ENCODE measurements around the gene BRINP1.
"Not testable (repeated sequence)": the region's sequence is repeated elsewhere in the genome, so short reads cannot be mapped to it uniquely, and the experiment has no call there.

Gene BRINP1

DNA sequence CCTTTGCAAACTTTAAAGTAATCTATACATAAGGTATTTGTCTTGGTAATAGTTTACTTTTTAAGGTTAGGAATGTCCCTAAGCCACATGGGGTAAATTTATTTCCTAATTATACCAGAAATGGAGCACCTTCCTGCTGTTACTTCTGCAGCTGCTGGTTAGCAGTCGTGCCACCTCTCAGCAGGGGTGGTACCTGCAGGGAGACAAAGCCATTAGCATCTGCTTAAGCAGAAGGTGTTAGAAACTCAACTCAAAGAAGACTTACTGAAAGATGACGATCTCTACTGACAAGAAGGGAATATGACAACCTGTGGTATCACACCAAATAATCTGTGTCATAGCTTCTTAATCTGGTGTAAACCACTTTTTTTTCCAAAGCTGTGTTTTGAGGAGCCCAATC lies 173.7 kb downstream of the BRINP1 start:
- no peak for DNase-seq

DNA sequence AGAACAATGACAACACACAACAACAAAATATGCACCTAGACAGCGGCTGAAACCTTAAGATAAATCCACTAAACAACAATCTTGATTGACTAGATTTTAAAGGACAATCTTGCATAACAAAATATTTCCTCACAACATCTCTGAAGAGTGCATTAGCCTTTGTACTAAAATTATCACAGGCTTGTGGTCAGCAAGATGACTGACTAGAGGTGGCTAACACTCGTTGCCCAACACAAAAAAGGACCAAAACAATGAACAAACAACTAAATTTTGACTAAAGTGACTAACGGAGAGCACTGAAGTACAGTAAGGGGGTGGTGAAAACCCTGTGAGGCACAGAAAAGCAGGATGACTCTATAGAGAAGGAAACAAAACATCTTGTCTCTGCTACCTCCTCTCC lies 183.9 kb downstream of the BRINP1 start:
- no peak for DNase-seq

DNA sequence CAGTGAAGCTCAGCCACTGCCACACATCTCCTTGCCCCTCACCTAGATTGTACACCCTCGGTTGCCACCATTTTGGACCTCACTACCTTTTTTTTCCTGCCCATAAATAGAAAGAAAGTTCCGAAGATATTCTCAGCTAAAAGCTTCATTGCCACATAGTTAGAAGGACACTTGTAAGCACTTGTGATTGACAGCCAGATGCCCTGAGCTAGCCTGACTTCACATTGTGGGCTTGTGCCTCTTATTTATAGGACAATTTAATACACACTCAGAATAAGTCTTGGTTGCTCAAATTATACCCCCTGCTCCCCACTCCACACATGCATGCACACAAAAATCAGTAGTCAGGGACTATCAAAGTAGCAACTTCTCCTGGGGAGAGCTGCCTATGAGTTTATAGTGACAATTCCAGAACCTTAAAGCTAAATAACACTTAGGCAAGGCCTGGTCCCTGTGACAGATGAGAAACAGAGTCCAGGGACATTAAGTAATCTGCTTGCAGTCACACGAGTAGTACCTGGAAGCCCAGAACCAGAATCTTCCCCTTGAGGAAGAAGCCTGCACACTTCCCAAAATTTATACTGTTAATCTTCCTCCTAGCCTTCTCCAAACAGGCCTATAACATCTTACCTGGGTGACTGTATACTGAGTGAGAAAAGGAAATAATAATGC lies 184.8 kb downstream of the BRINP1 start:
- no peak for DNase-seq

DNA sequence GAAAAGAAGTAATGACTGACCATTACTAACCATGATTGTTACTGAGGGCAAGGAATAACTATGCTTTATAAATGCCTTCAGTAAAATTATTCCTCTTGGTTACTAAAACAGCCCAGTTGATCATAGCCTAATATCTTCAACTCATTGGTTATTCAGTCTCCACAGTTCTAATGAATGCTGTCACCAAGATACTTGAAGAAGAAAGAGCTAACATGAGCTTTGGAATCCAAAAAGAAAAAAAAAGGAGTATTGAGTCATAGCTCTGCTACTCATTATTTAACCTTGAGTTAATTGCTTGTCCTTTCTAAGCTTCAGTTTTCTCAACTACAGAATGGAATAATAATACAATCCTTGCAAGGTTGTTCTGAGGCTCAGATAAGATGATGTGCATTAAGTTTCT lies 187.7 kb downstream of the BRINP1 start:
- DNase-seq, result no peak

DNA sequence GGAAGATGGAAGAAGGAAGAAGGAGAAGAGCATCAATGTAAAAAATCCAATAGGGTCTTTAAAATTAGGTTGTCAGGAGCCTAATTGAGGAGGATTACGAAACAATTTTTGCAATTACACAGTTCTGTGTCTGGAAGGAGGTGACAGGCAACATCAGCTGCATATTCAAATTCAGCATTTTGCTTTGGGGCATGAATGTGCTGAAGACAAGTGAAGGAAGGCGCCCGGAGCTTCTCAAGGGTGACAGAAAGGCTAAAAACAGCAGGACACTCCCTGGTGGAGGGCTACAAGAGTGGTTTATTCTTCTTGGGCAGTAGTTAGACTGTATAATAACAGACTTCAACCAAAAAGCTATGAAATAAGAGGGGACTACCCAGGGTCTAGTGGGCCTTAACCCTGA lies 188.3 kb downstream of the BRINP1 start:
- no peak for DNase-seq

DNA sequence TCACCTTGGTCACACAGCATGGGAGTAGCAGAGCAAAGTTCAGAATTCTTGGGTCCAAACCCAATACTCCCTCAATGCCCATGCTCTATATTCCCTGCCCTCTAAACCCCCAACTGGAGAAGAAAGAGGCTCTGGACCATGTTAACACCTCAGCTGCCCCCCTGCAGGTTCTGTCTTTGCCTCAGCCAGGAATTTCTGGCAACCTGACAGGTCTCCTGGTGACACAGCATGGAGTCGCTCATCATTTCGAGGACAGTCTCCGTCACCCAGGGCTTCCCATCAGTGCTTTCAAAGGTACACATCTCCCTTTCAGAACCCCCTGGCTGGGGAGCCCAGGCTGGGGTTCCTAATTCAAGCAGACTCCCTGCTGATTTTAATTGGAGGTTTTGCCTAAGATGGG lies 189.5 kb downstream of the BRINP1 start:
- DNase-seq, result no peak

DNA sequence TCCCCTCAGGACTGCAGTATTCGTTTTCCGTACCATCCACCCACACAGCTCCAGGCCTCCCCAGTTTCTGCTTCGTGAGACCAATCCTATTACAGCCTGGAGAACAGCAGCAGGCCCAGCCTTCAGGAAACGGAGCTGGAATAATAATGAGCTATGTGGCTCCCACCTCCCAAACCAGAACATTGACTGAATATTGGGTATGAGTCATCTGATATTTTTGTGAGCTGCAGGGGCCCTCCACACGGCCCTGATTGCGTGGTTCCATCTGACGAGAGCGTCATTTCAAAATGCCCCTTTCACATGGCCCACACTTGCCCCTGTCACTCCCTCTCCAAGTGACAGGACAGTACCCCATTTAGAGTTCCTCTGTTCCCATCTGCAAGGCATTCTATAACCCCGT lies 192.0 kb downstream of the BRINP1 start:
- DNase-seq, result no peak

DNA sequence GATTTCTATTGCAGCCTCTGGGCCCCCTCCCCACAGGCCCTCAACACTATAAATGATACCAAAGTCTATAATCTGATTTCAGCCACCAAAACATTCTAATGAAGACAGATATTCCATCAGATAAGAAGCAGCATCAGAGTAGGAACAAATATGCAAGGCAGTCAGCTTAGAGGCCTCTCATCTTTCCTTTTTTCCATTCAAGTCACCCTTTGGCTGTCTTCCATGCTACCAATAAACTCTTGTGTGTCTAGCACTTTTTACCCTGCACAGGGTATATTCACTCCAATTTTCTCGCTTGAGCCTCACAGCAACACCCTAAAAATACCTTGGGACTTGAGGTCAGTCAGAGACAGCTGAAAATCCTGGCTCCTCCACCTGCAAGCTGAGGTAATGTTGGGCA lies 193.7 kb downstream of the BRINP1 start:
- DNase-seq, result no peak

DNA sequence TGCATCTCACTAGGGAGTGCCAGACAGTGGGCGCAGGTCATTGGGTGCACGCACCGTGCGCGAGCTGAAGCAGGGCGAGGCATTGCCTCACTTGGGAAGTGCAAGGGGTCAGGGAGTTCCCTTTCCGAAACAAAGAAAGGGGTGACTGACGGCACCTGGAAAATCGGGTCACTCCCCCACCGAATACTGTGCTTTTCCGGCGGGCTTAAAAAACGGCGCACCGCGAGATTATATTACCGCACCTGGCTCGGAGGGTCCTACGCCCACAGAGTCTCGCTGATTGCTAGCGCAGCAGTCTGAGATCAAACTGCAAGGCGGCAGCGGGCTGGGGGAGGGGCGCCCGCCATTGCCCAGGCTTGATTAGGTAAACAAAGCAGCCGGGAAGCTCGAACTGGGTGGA lies 200.0 kb downstream of the BRINP1 start:
- DNase-seq, result not testable (repeated sequence)

DNA sequence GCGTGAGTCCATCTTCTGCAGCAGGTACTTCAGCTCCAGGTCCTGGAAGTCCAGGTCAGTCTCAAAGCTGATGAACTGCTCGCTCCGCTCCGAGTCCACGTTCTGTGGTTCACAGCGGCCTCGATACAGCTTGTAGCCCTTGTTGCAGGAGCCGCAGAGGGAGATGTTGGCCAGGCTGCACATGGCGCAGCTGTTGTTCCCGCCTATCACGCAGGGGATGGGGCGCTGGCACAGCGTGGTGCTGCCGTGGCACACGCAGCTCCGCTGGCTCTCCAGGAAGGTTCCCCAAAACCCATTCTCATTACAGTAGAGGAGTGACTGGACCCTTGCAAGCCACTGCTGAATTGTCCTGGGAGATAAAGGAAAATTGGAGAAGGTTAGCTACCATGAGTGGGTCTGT lies 201.4 kb downstream of the BRINP1 start:
- no peak for DNase-seq

DNA sequence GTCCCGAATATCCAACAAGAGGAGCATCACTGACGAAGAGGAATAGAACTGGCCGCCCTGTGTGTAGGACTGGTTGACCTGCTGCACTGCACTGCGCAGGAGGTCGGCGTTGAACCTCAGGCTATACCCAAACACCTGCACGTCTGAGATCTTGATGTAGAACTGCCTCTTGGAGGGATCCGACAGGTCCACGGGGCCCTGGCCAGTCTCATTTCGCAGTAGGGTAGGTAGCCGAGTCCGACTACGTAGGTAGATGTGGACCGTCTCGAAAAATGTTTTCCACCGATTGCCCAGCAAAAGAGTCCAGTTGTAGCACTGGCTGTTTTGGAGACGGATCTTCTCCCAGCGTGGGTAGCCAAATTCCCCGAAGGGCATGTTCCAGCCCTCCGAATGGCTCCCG lies 202.0 kb downstream of the BRINP1 start:
- DNase-seq, result no peak

DNA sequence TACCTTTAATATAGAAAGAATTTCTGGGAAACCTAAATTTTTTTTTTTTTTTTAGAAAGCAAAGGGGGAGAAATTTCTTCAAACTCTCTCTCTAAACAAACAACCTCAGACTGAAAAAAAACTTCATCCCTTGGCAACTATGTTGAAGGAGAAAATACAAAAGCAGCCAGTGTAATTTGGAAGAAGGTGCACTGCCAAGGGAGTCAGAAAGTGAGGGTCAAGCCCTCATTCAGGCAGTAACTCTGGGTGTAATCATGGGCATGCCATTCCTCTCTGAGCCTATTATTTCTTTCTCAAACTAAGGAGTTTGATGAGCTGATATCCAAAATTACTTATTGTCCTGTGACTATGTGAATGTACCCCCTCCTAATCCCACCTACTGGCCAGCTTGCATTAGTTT lies 203.1 kb downstream of the BRINP1 start:
- no peak for DNase-seq

DNA sequence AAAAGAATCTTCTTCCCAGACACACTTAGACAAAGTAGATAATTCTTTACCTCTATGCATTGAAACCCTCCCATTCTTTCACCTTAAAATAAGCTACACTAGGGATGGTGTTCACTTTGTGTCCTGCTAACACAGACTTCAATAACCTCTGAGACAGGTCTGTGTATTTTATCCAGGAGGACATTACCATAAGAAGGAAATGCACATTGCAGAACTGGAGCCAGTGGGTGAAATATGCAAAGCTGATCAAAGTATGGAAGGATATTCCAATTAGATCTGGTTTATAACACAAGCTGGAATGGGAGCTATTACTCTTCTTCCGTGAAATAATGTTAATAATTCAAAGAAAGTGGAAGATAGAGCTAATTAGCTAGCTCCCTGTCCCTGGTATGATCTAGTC lies 204.1 kb downstream of the BRINP1 start:
- DNase-seq, result no peak

DNA sequence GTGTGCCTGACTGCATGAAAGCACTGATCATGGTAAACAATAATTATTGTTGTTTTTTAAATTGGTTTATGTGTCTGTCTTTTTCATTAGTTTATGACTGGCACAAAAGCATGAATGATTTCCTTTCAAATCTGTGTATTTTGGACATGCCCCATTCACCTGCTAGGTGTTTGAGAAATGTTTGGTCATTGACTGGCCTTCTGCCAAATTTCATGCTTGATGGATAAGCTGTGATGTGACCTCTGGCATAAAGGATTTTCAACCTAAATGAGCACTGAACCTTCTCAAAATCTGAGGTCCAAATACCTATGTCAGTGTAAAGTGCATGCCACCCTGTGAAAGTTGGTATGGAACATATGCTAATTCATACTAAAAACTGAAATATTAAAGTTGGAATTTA lies 204.5 kb downstream of the BRINP1 start:
- DNase-seq, result peak; percentile 5

DNA sequence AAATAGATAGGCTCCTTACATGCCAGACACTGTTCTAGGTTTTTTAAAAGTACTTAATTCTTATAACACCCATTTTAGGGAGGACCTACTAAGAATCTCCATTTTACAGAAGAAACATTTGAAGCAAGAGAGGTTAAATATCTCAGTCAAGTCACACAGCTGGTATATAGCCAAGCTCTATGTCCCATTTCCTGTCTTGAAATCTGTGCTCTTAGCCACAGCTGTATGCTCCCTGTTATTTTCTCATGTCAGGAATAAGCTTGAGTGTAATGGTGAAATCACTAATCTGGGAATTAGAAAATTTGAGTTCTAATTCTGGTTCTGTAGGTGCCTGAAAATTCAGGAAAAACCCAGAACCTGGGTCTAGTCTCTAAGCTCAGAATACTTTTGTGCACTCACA lies 208.7 kb downstream of the BRINP1 start:
- DNase-seq, result no peak

DNA sequence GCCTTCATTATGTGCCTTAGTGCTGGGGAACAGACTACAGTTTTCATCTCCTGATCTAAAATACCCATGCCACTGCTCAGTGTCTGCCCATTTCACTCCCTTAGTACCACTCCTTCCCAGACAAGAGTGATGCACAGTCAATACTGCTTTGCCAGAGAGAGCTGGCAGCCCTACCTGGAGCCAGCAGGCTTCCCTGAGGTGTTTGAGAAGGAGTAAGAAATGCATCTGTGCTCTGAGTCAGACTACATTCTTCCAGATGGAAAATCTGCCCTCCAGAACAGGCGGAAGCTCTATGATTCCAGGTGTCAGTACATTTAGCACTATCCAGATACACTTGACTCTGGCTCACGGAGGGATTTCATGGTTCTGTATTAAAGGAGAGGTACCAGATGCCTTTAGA lies 209.8 kb downstream of the BRINP1 start:
- DNase-seq, result no peak

DNA sequence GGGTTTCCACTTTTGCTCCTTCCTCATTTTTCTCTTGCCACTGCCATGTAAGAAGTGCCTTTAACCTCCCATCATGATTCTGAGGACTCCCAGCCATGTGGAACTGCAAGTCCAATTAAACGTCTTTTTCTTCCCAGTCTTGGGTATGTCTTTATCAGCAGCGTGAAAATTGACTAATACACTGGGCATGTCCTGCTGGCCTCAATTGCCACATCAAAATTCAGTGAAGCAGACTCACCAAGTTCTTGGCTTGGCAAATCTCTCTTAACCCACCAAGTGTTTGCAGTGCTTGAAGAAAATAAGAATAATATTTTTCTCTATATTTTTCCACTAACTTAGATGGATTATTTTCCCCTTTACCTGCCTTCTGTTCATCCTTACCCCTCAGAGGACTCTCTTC lies 212.0 kb downstream of the BRINP1 start:
- DNase-seq, result no peak

DNA sequence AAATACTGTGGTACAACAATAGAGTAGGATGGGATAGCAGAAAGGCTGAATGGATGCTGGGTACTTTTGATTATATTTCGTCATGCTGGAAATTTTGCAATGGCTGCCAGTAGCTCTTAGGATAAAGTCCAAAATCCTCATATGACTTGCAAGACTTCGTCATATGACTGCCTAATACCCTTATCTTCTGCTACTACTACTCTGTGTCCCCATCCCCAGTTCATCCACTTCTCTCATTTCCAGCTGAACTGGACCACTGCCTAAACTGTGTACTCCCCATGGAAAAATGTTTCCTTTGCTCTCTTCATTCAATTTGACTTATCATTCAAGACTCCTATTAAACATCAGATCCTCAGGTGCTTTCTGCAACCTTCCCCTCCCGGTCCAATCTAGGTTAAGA lies 212.9 kb downstream of the BRINP1 start:
- DNase-seq, result no peak

DNA sequence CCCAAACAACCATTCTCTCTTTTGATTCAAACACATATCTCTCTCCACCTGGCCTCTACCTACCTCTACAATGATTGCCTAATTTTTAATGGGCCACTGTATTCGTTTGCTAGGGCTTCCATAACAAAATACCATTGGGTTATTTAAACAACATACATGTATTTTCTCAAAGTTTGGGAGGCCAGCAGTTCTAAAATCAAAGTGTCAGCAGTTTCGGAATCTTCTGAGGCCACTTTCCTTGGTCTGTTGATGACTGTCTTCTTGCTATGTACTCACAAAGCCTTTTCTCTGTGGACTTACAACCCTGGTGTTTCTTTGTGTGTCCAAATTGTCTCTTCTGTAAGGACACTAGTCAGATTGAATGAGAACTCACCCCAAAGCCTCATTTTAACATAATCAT lies 214.7 kb downstream of the BRINP1 start:
- no peak for DNase-seq

DNA sequence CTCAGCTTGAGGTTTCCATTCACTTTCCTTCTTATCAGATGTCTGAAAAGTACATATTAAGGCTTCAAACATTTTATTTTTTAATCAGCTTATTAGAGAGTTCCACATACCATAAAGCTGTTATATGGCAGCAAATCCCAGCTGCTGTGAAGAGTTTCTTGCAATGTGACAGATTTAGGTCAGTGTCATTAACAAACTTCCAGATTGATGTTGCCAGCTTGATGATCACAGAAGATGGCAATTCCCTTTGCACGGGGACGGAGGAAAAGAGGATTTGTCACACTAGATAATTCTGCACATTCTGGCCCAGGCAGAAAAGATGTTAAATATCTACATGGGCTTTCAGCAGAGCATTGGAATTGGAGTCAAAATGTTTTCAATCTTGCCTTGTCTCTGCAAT lies 215.8 kb downstream of the BRINP1 start:
- no peak for DNase-seq

DNA sequence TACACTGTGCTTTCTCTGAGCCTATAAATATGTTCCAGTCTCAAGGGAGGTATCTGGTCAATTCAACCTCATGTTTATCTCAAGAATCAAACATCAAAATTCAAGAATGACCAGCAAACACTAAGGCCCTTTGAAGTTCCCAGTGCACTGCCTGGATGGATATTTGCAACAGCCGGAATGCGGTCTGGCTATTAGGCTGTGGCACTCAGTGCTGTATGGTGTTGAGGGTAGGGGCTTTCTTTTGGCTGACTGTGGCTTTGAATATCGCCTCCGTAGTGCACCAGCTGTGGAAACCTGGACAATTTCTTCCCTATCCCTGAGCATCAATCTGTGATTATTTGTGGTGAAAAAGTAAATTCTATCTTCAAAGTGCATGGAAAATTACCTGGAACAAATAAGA lies 220.4 kb downstream of the BRINP1 start:
- DNase-seq, result no peak

DNA sequence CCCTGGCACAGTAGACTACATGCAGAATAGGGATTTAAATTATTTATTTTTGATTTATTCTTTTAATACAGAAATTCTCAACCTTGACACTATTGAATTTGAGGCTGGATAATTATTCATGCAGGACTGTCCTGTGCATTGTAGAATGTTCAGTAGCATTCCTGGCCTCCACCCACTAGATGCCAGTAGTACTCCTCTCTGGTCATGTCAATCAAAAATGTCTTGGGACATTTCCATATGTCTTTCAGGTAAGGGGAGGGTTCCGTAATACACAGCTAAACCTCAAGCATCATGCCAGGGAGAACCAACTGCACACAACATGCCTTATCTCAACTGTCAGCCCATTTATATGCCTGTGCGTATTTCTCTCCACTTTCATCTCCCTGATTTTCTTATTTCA lies 231.8 kb downstream of the BRINP1 start:
- no peak for DNase-seq

DNA sequence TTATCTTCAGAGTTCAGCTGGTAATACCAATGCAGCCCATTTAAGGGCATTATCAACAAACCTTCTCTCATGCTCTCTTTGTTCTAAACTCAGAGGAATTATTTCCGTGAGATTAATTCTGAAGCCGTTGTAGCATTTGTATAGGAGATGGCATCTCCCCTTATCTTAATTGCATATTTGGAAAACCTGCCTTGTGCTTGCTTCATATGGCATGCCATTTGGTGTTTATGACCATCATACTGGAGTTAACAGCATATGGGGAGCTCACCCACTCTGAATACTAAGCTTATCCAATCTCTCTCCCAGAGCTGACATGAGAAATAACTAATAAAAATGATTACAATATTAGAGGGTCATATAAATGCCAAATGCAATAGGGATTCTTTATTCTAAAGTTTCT lies 243.2 kb downstream of the BRINP1 start:
- DNase-seq, result peak; percentile 25

DNA sequence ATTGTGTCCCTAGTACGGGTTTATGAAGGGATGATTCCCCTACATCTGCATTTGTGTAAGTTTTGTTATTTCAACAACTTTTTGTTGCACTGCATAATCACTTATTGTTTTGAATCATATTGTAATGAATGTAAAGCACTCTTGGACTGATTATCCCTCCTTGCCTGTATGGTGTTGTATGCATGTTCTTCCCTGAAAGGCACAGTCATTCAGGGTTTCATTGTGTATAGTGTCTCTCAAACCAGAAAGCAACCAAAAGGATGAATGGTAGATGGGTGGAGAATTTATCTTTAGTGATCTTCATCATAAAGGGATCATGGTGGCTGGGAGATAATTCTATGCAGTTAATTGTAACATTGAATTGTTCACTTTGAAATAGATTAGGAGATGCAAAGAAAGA lies 247.3 kb downstream of the BRINP1 start:
- DNase-seq, result no peak

DNA sequence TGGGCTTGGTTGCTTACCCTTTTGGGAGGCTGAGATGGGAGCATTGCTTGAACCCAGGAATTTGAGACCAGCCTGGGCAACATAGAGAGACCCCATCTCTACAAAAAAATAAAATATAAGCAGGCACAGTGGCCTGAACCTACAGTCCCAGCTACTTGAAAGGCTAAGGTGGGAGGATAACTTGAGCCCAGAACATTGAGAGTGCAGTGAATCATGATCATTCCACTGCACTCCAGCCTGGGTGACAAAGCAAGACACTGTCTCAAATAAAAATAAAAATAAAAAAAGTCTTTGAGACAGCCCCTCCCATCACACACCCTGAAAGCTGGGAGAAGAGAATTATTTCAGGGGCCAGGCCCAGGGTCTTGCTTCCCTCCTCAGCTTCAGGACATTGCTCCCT lies 251.8 kb downstream of the BRINP1 start:
- no peak for DNase-seq

All from NCI-H82 (cell line).